ENCODE results near the gene NDUFA1.
"Not testable (repeated sequence)": the region's sequence is repeated elsewhere in the genome, so short reads cannot be mapped to it uniquely, and the experiment has no call there.

DNA sequence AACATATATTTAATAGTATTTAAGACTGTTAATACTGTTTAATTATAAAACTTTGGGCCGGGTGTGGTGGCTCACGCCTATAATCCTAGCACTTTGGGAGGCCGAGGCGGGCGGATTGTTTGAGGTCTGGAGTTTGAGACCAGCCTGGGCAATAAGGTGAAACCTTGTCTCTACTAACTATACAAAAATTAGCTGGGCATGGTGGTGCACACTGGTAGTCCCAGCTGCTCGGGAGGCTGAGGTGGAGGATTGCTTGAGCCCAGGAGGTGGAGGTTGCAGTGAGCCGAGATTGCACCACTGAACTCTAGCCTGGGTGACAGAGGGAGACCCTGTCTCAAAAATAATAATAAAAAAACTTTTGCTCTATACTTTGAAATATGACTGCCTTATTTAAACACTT, 50.8 kb downstream of the NDUFA1 start:
- not testable (repeated sequence) for TF ChIP-seq POLR2AphosphoS5 (IDR thresholded peaks at IDR 0.05; ENCODE audit: low read depth); CTCF (IDR thresholded peaks at IDR 0.05; ENCODE audit: insufficient read depth, low read length)

All from HL-60 (cell line).